Measurements from ENCODE around the gene NMUR1. TPM values are rescaled to one million over a fixed set of nuclear protein-coding genes. Genes with fewer than 3 reads are reported as not detected.

The NMUR1 gene
- total RNA-seq, 2 experiments from 2014 or later, result 0.89 to 0.94 TPM

GRCh38 chr2:231514951-231515297 lies 15.3 kb downstream of the NMUR1 start:
- Mint-ChIP-seq H3K4me1 (peaks cover 19% of the 10 kb centered on the region), H3K36me3 (no peaks in the 10 kb centered on the region), H3K9me3 (no peaks in the 10 kb centered on the region), H3K27me3 (peaks cover 18% of the 10 kb centered on the region), H3K4me3 (peak overlapping the region; percentile 89), H3K27ac (peak overlapping the region; percentile 92)
- POLR2A ChIA-PET, result interaction anchor here (1.0 to 2.2 kb wide), 4 partner anchors 9 to 193 kb away, joined by 4 to 24 read pairs (median 4); partner anchors contain the start of genes NCL and PTMA
- DNase-seq (no peak), ATAC-seq (ENCODE audit: low read depth) (no peak)

DNA sequence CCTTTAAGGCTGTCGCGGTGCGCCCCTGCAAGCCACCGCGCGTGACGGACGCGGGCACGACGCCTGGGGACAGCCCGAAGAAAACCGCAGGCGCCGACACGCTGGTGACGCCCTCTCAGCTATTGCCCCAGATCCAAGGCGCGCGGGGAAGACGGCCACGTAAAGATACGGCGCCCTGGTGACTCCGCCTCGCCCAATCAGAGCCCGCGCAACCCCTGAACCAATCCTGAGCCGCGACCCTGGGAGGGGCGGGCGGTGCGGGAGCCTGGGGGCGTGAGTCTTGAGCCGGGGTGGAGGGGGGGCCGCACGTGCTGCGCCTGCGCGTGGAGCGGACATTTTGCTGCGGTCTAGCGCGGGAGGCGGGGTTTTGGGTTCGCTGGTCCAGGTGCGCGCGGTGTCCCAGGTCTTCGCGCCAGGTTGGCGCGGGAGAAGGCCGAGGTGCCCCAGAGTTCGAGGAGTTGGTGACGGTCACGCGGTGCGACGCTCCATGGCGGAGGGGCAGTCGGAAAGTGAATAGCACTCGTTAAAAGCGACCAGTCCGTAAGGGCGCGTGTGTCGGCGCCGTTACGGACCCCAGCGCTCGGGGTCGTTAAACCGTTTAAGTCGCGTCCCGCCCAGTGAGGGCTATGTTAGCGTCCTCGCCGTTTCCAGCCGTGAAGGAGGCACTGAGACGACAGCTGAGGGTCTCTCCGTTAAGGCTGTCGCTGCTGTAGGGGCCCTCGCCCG lies 15.9 kb downstream of the NMUR1 start:
- Mint-ChIP-seq H3K4me3 (peak overlapping the region; percentile 89), H3K27ac (peak overlapping the region; percentile 92), H3K36me3 (no peaks in the 10 kb centered on the region), H3K9me3 (no peaks in the 10 kb centered on the region), H3K4me1 (peaks cover 19% of the 10 kb centered on the region), H3K27me3 (peaks cover 16% of the 10 kb centered on the region)
- ATAC-seq (ENCODE audit: low read depth), result peak; percentile 100
- POLR2A ChIA-PET, result interaction anchor here (0.6 to 2.2 kb wide), 8 partner anchors 10 to 194 kb away, joined by 3 to 24 read pairs (median 4); partner anchors contain the start of genes NCL and PTMA
- peak; percentile 97 for DNase-seq

DNA sequence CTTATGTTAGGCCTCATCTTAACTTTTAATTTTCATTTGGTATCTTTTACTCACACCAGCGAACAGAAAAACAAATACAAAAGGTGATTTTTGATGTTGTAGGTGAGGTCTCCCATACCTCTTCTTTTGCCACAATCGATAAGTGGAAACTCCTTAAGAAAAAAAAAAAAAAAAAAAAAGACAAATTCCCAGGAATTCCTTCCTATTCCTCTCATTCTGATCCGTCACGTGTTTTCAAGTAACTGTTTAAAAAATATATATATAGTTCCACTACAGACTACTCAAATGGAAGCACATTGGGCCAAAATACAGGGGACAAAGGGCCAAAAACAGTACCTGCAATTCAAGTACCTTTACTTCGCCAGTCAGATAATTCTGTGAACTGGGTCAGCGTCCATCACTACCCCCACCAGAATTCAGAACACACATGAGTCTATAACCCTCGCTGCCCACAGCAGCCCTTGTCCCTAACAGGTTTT lies 16.5 kb downstream of the NMUR1 start:
- no peak for DNase-seq
- Mint-ChIP-seq H3K9me3 (no peaks in the 10 kb centered on the region), H3K27ac (peak overlapping the region; percentile 92), H3K27me3 (peaks cover 10% of the 10 kb centered on the region), H3K4me3 (peak overlapping the region; percentile 89), H3K36me3 (no peaks in the 10 kb centered on the region), H3K4me1 (peaks cover 19% of the 10 kb centered on the region)
- POLR2A ChIA-PET, result interaction anchor here (0.6 to 2.2 kb wide), 5 partner anchors 32 to 88 kb away, joined by 3 to 24 read pairs (median 4); partner anchors contain the start of gene NCL
- no peak for ATAC-seq (ENCODE audit: low read depth)

DNA sequence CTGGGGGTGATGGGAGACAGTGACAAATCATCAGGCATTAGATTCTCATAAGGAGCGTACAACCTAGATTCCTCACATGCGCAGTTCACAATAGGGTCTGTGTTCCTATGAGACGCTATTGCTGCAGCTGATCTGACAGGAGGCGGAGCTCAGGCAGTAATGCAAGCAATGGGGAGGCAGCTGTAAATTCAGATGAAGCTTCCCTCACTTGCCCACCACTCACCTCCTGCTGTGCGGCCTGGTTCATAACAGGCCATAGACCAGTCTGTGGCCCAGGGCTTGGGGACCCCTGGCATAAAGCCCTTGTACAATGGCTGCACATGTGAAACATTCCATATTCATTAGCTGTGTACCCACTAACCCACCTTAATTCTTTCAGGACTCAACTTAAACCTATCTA lies 18.0 kb downstream of the NMUR1 start:
- Mint-ChIP-seq H3K36me3 (peaks cover 1% of the 10 kb centered on the region), H3K27ac (no peak overlapping the region), H3K27me3 (peaks cover 6% of the 10 kb centered on the region), H3K9me3 (no peaks in the 10 kb centered on the region), H3K4me3 (no peak overlapping the region), H3K4me1 (peaks cover 14% of the 10 kb centered on the region)
- DNase-seq (no peak), ATAC-seq (ENCODE audit: low read depth) (no peak)
- POLR2A ChIA-PET, result interaction anchor here (0.6 to 1.9 kb wide), 2 partner anchors 28 to 30 kb away, joined by 3 to 9 read pairs; no protein-coding TSS in a partner anchor

DNA sequence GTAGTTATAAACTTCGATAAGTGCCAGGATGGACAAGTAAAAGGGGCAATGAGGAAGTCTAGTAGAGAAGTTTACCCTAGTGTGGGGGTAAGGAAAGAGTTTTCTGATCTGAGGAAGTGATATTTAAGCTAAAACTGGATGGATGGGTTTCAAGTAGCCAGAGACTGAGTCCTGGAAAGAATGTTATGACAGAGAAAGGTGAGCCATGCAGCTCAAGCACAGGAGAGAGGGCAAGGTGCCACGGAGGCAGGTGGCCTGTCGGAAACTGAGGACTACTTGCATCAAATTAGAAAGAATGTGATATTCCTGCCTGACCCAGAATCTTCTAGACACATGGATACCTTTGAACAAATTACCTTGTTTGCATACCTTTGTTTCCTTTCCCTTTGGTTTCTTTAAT lies 26.5 kb downstream of the NMUR1 start:
- H3K4me1 Mint-ChIP-seq, result no peaks in the 10 kb centered on the region
- POLR2A ChIA-PET, result no interaction called here
- H3K9me3 Mint-ChIP-seq, result no peaks in the 10 kb centered on the region
- peaks cover 3% of the 10 kb centered on the region for H3K36me3 Mint-ChIP-seq
- H3K27me3 Mint-ChIP-seq, result no peaks in the 10 kb centered on the region
- H3K4me3 Mint-ChIP-seq, result no peak overlapping the region
- DNase-seq (no peak), ATAC-seq (ENCODE audit: low read depth) (no peak)
- H3K27ac Mint-ChIP-seq, result no peak overlapping the region

DNA sequence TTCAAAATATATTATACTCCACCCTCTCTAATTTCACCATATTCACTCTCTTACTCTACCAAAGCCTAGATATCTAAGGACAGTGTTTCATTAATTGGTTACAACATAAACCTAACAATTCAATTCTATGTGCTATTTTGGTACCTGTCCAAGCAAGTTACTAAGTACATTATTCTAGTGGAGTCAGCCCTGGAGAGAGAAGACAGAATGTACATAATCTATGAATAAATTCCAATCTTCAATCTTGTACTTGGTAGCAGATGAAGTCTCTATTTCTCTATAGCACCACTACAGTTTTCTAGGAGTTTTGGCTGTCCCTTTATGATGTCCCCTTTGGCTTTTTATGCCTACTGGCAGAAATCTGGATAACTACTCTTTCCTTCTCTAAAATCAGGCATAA lies 27.6 kb downstream of the NMUR1 start:
- no peak for ATAC-seq (ENCODE audit: low read depth)
- no peaks in the 10 kb centered on the region for H3K4me1 Mint-ChIP-seq
- H3K36me3 Mint-ChIP-seq, result peaks cover 3% of the 10 kb centered on the region
- no peak for DNase-seq
- no peak overlapping the region for H3K4me3 Mint-ChIP-seq
- POLR2A ChIA-PET, result no interaction called here
- no peak overlapping the region for H3K27ac Mint-ChIP-seq
- no peaks in the 10 kb centered on the region for H3K27me3 Mint-ChIP-seq
- H3K9me3 Mint-ChIP-seq, result no peaks in the 10 kb centered on the region

DNA sequence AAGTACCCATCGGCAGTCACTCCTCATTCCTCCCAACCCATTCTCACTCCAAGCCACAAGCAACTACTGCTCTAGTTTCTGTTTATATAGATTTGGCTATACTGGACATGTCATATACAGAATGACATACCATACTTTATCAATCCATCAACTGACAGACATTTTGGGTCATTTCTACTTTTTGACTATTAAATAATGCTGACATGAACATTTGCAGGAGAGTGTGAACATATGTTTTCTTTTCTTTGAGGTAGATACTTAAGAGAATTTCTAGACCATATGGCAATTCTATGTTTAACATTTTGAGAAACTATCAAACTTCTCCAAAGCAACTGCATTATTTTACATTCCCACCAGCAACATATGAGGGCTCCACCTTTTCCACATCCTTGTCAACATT lies 32.6 kb downstream of the NMUR1 start:
- DNase-seq, result no peak
- POLR2A ChIA-PET, result no interaction called here
- Mint-ChIP-seq H3K27ac (no peak overlapping the region), H3K36me3 (no peaks in the 10 kb centered on the region), H3K9me3 (no peaks in the 10 kb centered on the region), H3K27me3 (no peaks in the 10 kb centered on the region), H3K4me1 (no peaks in the 10 kb centered on the region), H3K4me3 (no peak overlapping the region)
- ATAC-seq (ENCODE audit: low read depth), result no peak

GRCh38 chr2:231494669-231495068 lies 35.6 kb downstream of the NMUR1 start:
- DNase-seq, result no peak
- no peaks in the 10 kb centered on the region for H3K36me3 Mint-ChIP-seq
- H3K4me3 Mint-ChIP-seq, result no peak overlapping the region
- no peaks in the 10 kb centered on the region for H3K9me3 Mint-ChIP-seq
- no peak overlapping the region for H3K27ac Mint-ChIP-seq
- H3K4me1 Mint-ChIP-seq, result no peaks in the 10 kb centered on the region
- no peak for ATAC-seq (ENCODE audit: low read depth)
- H3K27me3 Mint-ChIP-seq, result no peaks in the 10 kb centered on the region
- POLR2A ChIA-PET, result no interaction called here

GRCh38 chr2:231490801-231491200 lies 39.4 kb downstream of the NMUR1 start:
- H3K4me1 Mint-ChIP-seq, result peaks cover 5% of the 10 kb centered on the region
- H3K27me3 Mint-ChIP-seq, result no peaks in the 10 kb centered on the region
- ATAC-seq (ENCODE audit: low read depth) (no peak), DNase-seq (no peak)
- H3K9me3 Mint-ChIP-seq, result no peaks in the 10 kb centered on the region
- H3K36me3 Mint-ChIP-seq, result no peaks in the 10 kb centered on the region
- no peak overlapping the region for H3K27ac Mint-ChIP-seq
- POLR2A ChIA-PET, result no interaction called here
- no peak overlapping the region for H3K4me3 Mint-ChIP-seq

DNA sequence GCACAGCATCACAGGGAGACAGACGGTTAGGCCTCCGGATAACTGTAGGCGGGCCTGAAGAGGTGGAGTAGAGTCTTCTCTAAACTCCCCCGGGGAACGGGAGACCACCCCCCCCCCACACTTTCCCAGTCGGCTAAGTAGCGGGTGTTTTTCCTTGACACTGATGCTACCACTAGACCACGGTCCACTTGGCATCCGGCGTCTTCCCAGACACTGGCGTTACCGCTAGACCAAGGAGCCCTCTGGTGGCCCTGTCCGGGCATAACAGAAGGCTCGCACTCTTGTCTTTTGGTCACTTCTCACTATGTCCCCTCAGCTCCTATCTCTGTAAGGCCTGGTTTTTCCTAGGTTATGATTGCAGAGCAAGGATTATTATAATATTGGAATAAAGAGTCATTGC lies 40.3 kb downstream of the NMUR1 start:
- ATAC-seq (ENCODE audit: low read depth) (no peak), DNase-seq (no peak)
- no peaks in the 10 kb centered on the region for H3K9me3 Mint-ChIP-seq
- H3K4me3 Mint-ChIP-seq, result no peak overlapping the region
- H3K4me1 Mint-ChIP-seq, result peaks cover 5% of the 10 kb centered on the region
- POLR2A ChIA-PET, result no interaction called here
- no peaks in the 10 kb centered on the region for H3K36me3 Mint-ChIP-seq
- H3K27ac Mint-ChIP-seq, result no peak overlapping the region
- no peaks in the 10 kb centered on the region for H3K27me3 Mint-ChIP-seq

GRCh38 chr2:231488331-231488730 lies 41.9 kb downstream of the NMUR1 start:
- H3K4me1 Mint-ChIP-seq, result peaks cover 9% of the 10 kb centered on the region
- ATAC-seq (ENCODE audit: low read depth), result no peak
- DNase-seq, result no peak
- no peak overlapping the region for H3K4me3 Mint-ChIP-seq
- H3K27ac Mint-ChIP-seq, result no peak overlapping the region
- H3K9me3 Mint-ChIP-seq, result no peaks in the 10 kb centered on the region
- POLR2A ChIA-PET, result no interaction called here
- no peaks in the 10 kb centered on the region for H3K27me3 Mint-ChIP-seq
- no peaks in the 10 kb centered on the region for H3K36me3 Mint-ChIP-seq

DNA sequence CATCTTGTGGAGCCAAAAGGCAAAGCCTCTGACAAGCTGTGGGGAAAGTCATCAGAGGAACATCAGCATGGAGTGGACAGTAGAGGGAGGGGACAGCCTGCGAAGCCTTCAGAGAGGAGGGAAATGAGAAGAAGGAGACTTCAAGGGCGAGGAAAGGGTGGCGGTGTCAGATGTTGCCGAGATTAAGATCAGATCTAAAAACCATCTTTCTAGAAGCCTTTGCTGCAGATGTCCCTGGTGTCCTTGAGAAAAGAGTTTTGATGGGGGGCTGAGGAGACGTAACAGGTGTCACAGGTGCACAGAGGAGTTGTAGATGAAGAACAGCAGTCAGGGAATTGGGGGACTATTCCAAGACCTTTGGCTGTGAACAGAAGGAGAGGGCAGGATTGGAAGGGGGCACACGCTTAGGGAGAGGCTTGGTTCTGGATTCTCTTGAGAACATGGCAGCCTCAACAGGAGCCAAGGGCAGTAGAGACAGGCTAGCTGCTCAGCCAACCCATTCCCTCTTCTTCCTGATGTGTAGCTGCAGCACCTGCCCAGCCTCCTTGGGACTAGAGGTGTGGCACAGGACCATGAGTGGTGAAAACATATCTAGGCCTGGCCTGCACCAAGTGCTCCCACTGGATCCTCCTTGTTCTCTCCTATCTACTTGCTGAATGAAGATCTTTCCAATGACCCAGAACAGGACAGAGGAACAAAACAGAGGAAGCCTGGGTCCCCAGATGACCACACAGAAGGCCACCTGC lies 43.2 kb downstream of the NMUR1 start:
- Mint-ChIP-seq H3K4me3 (no peak overlapping the region), H3K36me3 (no peaks in the 10 kb centered on the region), H3K4me1 (peaks cover 12% of the 10 kb centered on the region), H3K27me3 (no peaks in the 10 kb centered on the region), H3K9me3 (no peaks in the 10 kb centered on the region), H3K27ac (no peak overlapping the region)
- DNase-seq (peak; percentile 11), ATAC-seq (ENCODE audit: low read depth) (no peak)
- POLR2A ChIA-PET, result interaction anchor here (1.4 kb wide), 1 partner anchor 23 kb away, joined by 3 read pairs; no protein-coding TSS in a partner anchor

- Mint-ChIP-seq H3K4me3 (peak overlapping the region; percentile 82), H3K36me3 (no peaks in the 10 kb centered on the region), H3K27me3 (no peaks in the 10 kb centered on the region), H3K4me1 (peaks cover 12% of the 10 kb centered on the region), H3K27ac (peak overlapping the region; percentile 91), H3K9me3 (no peaks in the 10 kb centered on the region)
- ATAC-seq (ENCODE audit: low read depth) (peak; percentile 57), DNase-seq (peak; percentile 69)
- POLR2A ChIA-PET, result interaction anchor here (0.8 to 4.7 kb wide), 13 partner anchors 9 to 225 kb away, joined by 3 to 76 read pairs (median 3); partner anchors contain the start of genes NCL and PTMA
These were observed 46.6 kb downstream of the NMUR1 start for GRCh38 chr2:231483398-231484329.
